Mammary epithelial cell (primary cell): Measurements from ENCODE around the gene NRG3.

Experiments used
- EZH2 ChIP-seq: IDR thresholded peaks from 2 replicates; pipeline ENCODE4 v1.6.1; 2012; ENCODE audit warnings: low read length, inconsistent platforms, borderline replicate concordance
- TF ChIP-seq, protein P1 (sequence below), 2 donors: IDR thresholded peaks in 1 of 2; conservative IDR thresholded peaks in 1 of 2; 2 replicates each; pipeline ENCODE4 v1.5.1; 2011 to 2012; ENCODE audit warnings: inconsistent platforms in 2 of 2, low read length in 2 of 2, mild to moderate bottlenecking in 2 of 2, control low read depth in 1 of 2, low read depth in 1 of 2; ENCODE audit not compliant: insufficient read depth in 1 of 2; ENCODE audit errors: extremely low read depth in 1 of 2

DNA sequence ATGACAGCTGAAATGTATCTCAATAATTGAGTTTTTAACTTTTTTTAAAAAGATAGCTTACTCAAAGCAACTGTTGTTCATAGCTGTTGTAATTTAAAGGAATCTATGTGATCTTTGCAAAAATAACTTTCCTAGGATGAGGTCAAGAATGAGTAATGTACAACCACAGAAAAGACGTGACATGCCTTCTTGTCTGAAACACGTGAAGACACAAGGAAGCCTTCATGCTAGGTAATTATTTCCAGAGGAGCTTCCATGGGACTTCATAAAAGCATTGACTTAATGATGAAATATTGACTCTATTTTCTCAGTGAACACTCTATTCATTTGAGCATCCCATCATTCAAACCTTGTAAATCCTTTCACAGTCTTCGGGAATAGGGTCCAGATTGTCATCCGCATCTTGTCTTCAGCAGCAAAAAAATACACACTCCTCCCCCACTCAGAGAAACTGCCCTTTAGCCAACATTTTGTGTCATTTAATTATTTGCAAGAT is 528.0 kb downstream of the NRG3 start:
- TF ChIP-seq, protein P1, sequence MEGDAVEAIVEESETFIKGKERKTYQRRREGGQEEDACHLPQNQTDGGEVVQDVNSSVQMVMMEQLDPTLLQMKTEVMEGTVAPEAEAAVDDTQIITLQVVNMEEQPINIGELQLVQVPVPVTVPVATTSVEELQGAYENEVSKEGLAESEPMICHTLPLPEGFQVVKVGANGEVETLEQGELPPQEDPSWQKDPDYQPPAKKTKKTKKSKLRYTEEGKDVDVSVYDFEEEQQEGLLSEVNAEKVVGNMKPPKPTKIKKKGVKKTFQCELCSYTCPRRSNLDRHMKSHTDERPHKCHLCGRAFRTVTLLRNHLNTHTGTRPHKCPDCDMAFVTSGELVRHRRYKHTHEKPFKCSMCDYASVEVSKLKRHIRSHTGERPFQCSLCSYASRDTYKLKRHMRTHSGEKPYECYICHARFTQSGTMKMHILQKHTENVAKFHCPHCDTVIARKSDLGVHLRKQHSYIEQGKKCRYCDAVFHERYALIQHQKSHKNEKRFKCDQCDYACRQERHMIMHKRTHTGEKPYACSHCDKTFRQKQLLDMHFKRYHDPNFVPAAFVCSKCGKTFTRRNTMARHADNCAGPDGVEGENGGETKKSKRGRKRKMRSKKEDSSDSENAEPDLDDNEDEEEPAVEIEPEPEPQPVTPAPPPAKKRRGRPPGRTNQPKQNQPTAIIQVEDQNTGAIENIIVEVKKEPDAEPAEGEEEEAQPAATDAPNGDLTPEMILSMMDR (conservative IDR thresholded peaks at IDR 0.05 in 1 of 2, IDR thresholded peaks at IDR 0.05 in 1 of 2; ENCODE audit: extremely low read depth in 1 of 2, insufficient read depth in 1 of 2, low read depth in 1 of 2, low read length in 2 of 2) = no peak
- TF ChIP-seq EZH2 = no peak
